ENCODE data around the gene GRPR.
"Not testable (repeated sequence)": the region's sequence is repeated elsewhere in the genome, so short reads cannot be mapped to it uniquely, and the experiment has no call there.

GRPR gene

GRCh38 chrX:16137416-16138107 is 14.2 kb downstream of the GRPR start:
- no peak for DNase-seq (ENCODE audit: low spot score)

- DNase-seq (ENCODE audit: low spot score): peak; percentile 2
Measured at GRCh38 chrX:16138108-16138427, 14.7 kb downstream of the GRPR start.

- DNase-seq (ENCODE audit: low spot score): no peak
Measured at GRCh38 chrX:16140448-16140847, 17.1 kb downstream of the GRPR start.

GRCh38 chrX:16140983-16141382 is 17.6 kb downstream of the GRPR start:
- no peak for DNase-seq (ENCODE audit: low spot score)

- DNase-seq (ENCODE audit: low spot score): no peak
Measured at GRCh38 chrX:16141422-16142245, 18.3 kb downstream of the GRPR start.

- DNase-seq (ENCODE audit: low spot score): no peak
Measured at GRCh38 chrX:16142246-16142558, 18.8 kb downstream of the GRPR start.

- no peak for DNase-seq (ENCODE audit: low spot score)
Measured at GRCh38 chrX:16143968-16144367, 20.6 kb downstream of the GRPR start.

GRCh38 chrX:16144420-16144819 is 21.1 kb downstream of the GRPR start:
- DNase-seq (ENCODE audit: low spot score): no peak

- not testable (repeated sequence) for DNase-seq (ENCODE audit: low spot score)
Measured at GRCh38 chrX:16145093-16145492, 21.7 kb downstream of the GRPR start.

- no peak for DNase-seq (ENCODE audit: low spot score)
Measured at GRCh38 chrX:16145656-16146055, 22.3 kb downstream of the GRPR start.

GRCh38 chrX:16148896-16149295 is 25.5 kb downstream of the GRPR start:
- DNase-seq (ENCODE audit: low spot score): no peak

GRCh38 chrX:16155581-16156096 is 32.3 kb downstream of the GRPR start:
- no peak for DNase-seq (ENCODE audit: low spot score)

GRCh38 chrX:16156692-16157331 is 33.4 kb downstream of the GRPR start:
- DNase-seq (ENCODE audit: low spot score): no peak

- DNase-seq (ENCODE audit: low spot score): no peak
Measured at GRCh38 chrX:16160729-16161128, 37.4 kb downstream of the GRPR start.

GRCh38 chrX:16161173-16161572 is 37.8 kb downstream of the GRPR start:
- not testable (repeated sequence) for DNase-seq (ENCODE audit: low spot score)

GRCh38 chrX:16162391-16162790 is 39.0 kb downstream of the GRPR start:
- no peak for DNase-seq (ENCODE audit: low spot score)

- no peak for DNase-seq (ENCODE audit: low spot score)
Measured at GRCh38 chrX:16164748-16165147, 41.4 kb downstream of the GRPR start.

GRCh38 chrX:16167181-16167580 is 43.8 kb downstream of the GRPR start, which contains the start of gene MAGEB17:
Gene MAGEB17, plus strand, starts transcription at chrX:16167481. Its CDS starts 2,902 bp downstream, at chrX:16170383.
- no peak for DNase-seq (ENCODE audit: low spot score)

- DNase-seq (ENCODE audit: low spot score): no peak
Measured at GRCh38 chrX:16171039-16171438, 47.7 kb downstream of the GRPR start.

GRCh38 chrX:16171944-16172343 is 48.6 kb downstream of the GRPR start:
- DNase-seq (ENCODE audit: low spot score): no peak

- no peak for DNase-seq (ENCODE audit: low spot score)
Measured at GRCh38 chrX:16172391-16172790, 49.0 kb downstream of the GRPR start.

- DNase-seq (ENCODE audit: low spot score): no peak
Measured at GRCh38 chrX:16175329-16176061, 52.1 kb downstream of the GRPR start.

All from Ammon's horn (tissue), 1 donor.